Cardiac muscle cell (in vitro differentiated cells and primary cell): ENCODE measurements around the gene VSIG10L. TPM values are rescaled to one million over a fixed set of nuclear protein-coding genes. Genes with fewer than 3 reads are reported as not detected.

Experiments used
- DNase-seq, 2 donors: peaks; one replicate each; pipeline versions ENCODE4 v3.0.0 to v3.0.0-alpha.2; 2010 to 2017; ENCODE audit warnings: low read depth in 1 of 2, low spot score in 1 of 2
- H3K27ac ChIP-seq: fragments of 200-600 bp; sonication (generic); 2 replicates; pipeline ENCODE4 v1.5.1; 2016
- H3K27me3 ChIP-seq: fragments of 200-600 bp; sonication (generic); 2 replicates; pipeline ENCODE4 v1.6.0; 2016; ENCODE audit warnings: control low read depth
- H3K36me3 ChIP-seq: fragments of 200-600 bp; sonication (generic); 2 replicates; pipeline ENCODE4 v1.5.1; 2016; ENCODE audit warnings: control low read depth
- H3K4me1 ChIP-seq: fragments of 200-600 bp; sonication (generic); 2 replicates; pipeline ENCODE4 v1.8.1; 2017; ENCODE audit warnings: low read depth, mild to moderate bottlenecking, mixed run types
- H3K4me3 ChIP-seq: fragments of 200-600 bp; sonication (generic); 2 replicates; pipeline ENCODE4 v1.5.1; 2016; ENCODE audit warnings: mild to moderate bottlenecking
- H3K9me3 ChIP-seq: fragments of 200-600 bp; sonication (generic); 2 replicates; pipeline ENCODE4 v1.5.1; 2017; ENCODE audit warnings: low read depth, mild to moderate bottlenecking, control low read depth
- CTCF ChIP-seq: IDR thresholded peaks from 2 replicates; pipeline ENCODE4 v1.5.1; 2012; ENCODE audit warnings: low read depth, mild to moderate bottlenecking, low read length
- polyA plus RNA-seq: library from polyadenylated mRNA; unstranded; fragments of >200 nt; fragmentation: Nextera tagmentation; extraction: Ambion mirVana; gene quantifications from 2 replicates; pipeline ENCODE4 v1.2.1, GENCODE V29; 2016
- total RNA-seq: library from RNA; depleted of rRNA; stranded (reverse); fragments of >200 nt; gene quantifications from 2 replicates; pipeline ENCODE4 v1.2.3, GENCODE V29; 2016

VSIG10L gene
- total and polyA plus RNA-seq, 2 experiments from 2014 or later = 5.0 to 9.1 TPM

DNA sequence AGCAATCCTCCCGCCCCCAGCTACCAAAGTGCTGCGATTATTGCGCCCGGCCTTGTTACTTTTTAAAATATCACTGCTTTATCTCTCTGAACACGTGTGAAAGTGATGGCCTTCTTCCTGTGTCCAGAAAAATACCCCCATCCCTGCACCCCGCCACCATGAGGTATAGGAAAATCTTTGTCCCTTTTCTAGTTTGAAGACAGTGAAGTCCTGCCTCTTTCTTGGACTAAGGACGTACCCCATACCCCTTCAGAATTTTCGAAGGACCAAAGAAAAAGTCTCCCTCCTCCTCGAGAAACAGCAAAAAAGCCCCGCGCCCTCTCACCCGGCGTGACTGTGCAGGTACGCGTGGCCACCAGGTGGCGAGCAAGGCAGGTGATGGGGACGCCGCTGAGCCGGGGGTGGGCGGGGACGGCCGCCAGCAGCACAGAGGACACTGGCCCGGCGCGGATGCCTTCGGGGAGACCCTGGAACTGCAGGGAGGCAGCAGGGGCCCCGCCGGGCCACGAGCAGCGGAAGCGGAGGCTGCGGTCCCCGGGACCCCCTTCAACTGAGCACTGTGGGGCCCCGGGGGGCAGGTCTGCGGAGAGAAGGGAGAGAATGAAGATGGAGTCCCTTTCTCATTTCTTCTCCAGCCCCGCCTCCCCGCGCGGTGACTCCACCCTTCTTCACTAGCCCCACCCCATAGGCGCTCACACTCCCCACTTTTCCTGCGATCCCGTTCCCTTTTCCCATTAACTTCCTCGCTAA, 3.2 kb downstream of the VSIG10L start:
- DNase-seq = peak; percentile 81 to 91
- Histone ChIP-seq H3K36me3 (no peaks in the 10 kb centered on the region), H3K27me3 (no peaks in the 10 kb centered on the region), H3K4me1 (peaks cover 3% of the 10 kb centered on the region), H3K9me3 (no peaks in the 10 kb centered on the region), H3K27ac (peak overlapping the region; percentile 65), H3K4me3 (peak overlapping the region; percentile 62)
- peak; percentile 78 for TF ChIP-seq CTCF

DNA sequence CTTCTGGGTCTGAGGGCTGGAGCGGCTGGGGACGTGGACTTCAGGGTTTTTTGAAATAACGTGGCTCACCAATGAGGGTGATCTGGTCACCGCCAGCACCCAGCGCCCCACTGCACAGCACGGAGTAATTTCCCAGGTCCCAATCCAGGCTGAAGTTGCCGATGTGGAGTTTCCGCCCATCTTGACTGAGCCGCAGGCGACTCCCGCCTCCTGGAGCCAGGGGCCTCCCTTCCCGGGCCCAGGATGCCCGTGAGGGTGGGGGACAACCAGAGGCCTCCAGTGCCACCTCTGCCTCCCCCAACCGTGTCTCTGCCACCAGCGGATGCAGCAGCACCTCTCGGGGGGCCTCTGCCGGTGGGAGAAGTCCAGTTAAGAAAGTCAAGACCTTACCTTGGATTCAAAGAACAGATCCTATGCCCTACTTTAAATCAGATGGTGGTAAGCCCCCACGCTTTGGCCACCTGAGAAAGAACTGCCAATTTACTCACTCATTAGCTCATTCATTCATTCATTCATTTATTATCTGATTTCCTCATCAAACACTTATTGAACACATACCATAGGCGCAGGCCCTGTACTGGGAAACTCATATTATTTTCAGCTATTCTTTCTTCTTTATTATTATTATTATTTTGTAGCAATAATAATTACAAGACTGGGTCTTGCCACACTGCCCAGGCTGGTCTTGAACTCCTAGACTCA, 3.9 kb downstream of the VSIG10L start:
- Histone ChIP-seq H3K4me1 (peaks cover 3% of the 10 kb centered on the region), H3K27ac (no peak overlapping the region), H3K4me3 (no peak overlapping the region), H3K9me3 (no peaks in the 10 kb centered on the region), H3K36me3 (no peaks in the 10 kb centered on the region), H3K27me3 (no peaks in the 10 kb centered on the region)
- no peak for TF ChIP-seq CTCF
- DNase-seq = no peak

DNA sequence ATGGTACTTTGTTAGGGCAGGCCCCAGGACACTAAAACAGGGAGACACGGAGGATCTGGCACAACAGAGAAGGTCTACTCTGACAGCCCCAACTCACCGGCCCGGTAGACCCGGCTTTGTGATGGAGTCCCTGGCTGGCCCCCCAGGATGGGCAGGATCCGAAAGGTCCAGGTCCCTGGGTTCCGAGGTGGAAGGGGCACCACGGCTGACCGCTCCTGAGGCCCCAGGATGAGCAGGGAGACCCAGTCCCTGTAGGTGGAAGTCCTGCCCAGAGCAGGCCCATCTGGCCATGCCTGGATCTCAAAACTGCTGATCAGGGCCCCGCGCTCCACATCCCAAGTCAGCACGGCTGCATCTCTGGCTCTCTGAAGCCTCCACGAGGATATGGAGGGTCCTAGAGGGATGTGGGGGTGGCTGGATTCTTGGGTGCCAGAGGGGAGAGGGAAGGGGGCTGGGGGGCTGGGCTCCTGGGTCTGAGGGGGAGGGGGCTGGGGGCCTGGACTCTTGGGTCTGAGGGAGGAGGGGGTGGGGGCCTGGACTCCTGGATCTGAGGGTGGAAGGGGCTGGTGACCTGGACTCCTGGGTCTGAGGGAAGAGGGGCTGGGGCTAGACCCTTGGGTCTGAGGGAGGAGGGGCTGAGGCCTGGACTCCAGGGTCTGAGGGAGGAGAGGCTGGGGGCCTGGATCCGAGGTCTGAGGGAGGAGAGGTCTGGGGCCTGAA, 4.6 kb downstream of the VSIG10L start:
- H3K4me1 ChIP-seq = no peaks in the 10 kb centered on the region
- no peaks in the 10 kb centered on the region for H3K27me3 ChIP-seq
- no peak for TF ChIP-seq CTCF
- H3K36me3 ChIP-seq = no peaks in the 10 kb centered on the region
- H3K4me3 ChIP-seq = no peak overlapping the region
- DNase-seq = no peak
- H3K9me3 ChIP-seq = no peaks in the 10 kb centered on the region
- no peak overlapping the region for H3K27ac ChIP-seq

GRCh38 chr19:51333836-51334460, 8.0 kb downstream of the VSIG10L start:
- no peaks in the 10 kb centered on the region for H3K27me3 ChIP-seq
- no peak for DNase-seq
- no peaks in the 10 kb centered on the region for H3K36me3 ChIP-seq
- H3K9me3 ChIP-seq = no peaks in the 10 kb centered on the region
- H3K4me1 ChIP-seq = no peaks in the 10 kb centered on the region
- no peak overlapping the region for H3K27ac ChIP-seq
- TF ChIP-seq CTCF = no peak
- no peak overlapping the region for H3K4me3 ChIP-seq

GRCh38 chr19:51331716-51332115, 10.2 kb downstream of the VSIG10L start:
- no peak for DNase-seq
- Histone ChIP-seq H3K27me3 (no peaks in the 10 kb centered on the region), H3K36me3 (no peaks in the 10 kb centered on the region), H3K4me3 (no peak overlapping the region), H3K9me3 (no peaks in the 10 kb centered on the region), H3K27ac (no peak overlapping the region), H3K4me1 (no peaks in the 10 kb centered on the region)
- TF ChIP-seq CTCF = no peak
